Measurements from ENCODE around the gene ZNF148.

Gene ZNF148

GRCh38 chr3:125318871-125319270 lies 56.3 kb downstream of the ZNF148 start:
- TF ChIP-seq CTCF (IDR thresholded peaks at IDR 0.05; ENCODE audit: low read depth, low read length), result no peak
- DNase-seq (ENCODE audit: extremely low read depth, low read depth), result no peak

- DNase-seq (ENCODE audit: extremely low read depth, low read depth), result no peak
- no peak for TF ChIP-seq CTCF (IDR thresholded peaks at IDR 0.05; ENCODE audit: low read depth, low read length)
Measured at GRCh38 chr3:125318167-125318865, 56.8 kb downstream of the ZNF148 start.

- no peak for DNase-seq (ENCODE audit: extremely low read depth, low read depth)
- TF ChIP-seq CTCF (IDR thresholded peaks at IDR 0.05; ENCODE audit: low read depth, low read length), result no peak
Measured at GRCh38 chr3:125317761-125318160, 57.4 kb downstream of the ZNF148 start.

- DNase-seq (ENCODE audit: extremely low read depth, low read depth), result no peak
- TF ChIP-seq CTCF (IDR thresholded peaks at IDR 0.05; ENCODE audit: low read depth, low read length), result no peak
Measured at GRCh38 chr3:125316949-125317348, 58.2 kb downstream of the ZNF148 start.

GRCh38 chr3:125316246-125316645 lies 58.9 kb downstream of the ZNF148 start:
- TF ChIP-seq CTCF (IDR thresholded peaks at IDR 0.05; ENCODE audit: low read depth, low read length), result no peak
- DNase-seq (ENCODE audit: extremely low read depth, low read depth), result no peak

- no peak for DNase-seq (ENCODE audit: extremely low read depth, low read depth)
- TF ChIP-seq CTCF (IDR thresholded peaks at IDR 0.05; ENCODE audit: low read depth, low read length), result no peak
Measured at GRCh38 chr3:125313060-125313635, 62.0 kb downstream of the ZNF148 start.

- TF ChIP-seq CTCF (IDR thresholded peaks at IDR 0.05; ENCODE audit: low read depth, low read length), result no peak
- no peak for DNase-seq (ENCODE audit: extremely low read depth, low read depth)
Measured at GRCh38 chr3:125310623-125311081, 64.5 kb downstream of the ZNF148 start.

All from AG09319 (cell line).